NCI-H2171 (cell line): ENCODE results near the gene SPDEF.
A peak's percentile ranks its signal among the peaks of the same experiment; 100 is the strongest.

Experiments used
- DNase-seq: peaks from one replicate; lab custom pipeline; 2025; lab: John Stamatoyannopoulos, UW

Gene SPDEF

GRCh38 chr6:34563513-34563870, 7.4 kb upstream of the SPDEF start:
- no peak for DNase-seq

- DNase-seq, result no peak
Observed at GRCh38 chr6:34562861-34563512, 6.9 kb upstream of the SPDEF start.

GRCh38 chr6:34562350-34562749, 6.2 kb upstream of the SPDEF start:
- DNase-seq, result no peak

- DNase-seq, result no peak
Observed at GRCh38 chr6:34561227-34561530, 5.0 kb upstream of the SPDEF start.

GRCh38 chr6:34560366-34561226, 4.5 kb upstream of the SPDEF start:
- no peak for DNase-seq

GRCh38 chr6:34559651-34560365, 3.7 kb upstream of the SPDEF start:
- no peak for DNase-seq

GRCh38 chr6:34558172-34558714, 2.1 kb upstream of the SPDEF start:
- DNase-seq, result no peak

GRCh38 chr6:34557228-34557627, 1.1 kb upstream of the SPDEF start:
- no peak for DNase-seq

GRCh38 chr6:34556493-34556892, 364 bp upstream of the SPDEF start:
- no peak for DNase-seq

- DNase-seq, result no peak
Observed at GRCh38 chr6:34555328-34555727, 801 bp downstream of the SPDEF start.

GRCh38 chr6:34555007-34555322, 1.2 kb downstream of the SPDEF start:
- DNase-seq, result no peak

- DNase-seq, result no peak
Observed at GRCh38 chr6:34554291-34555006, 1.7 kb downstream of the SPDEF start.

GRCh38 chr6:34553750-34554149, 2.4 kb downstream of the SPDEF start:
- no peak for DNase-seq

- no peak for DNase-seq
Observed at GRCh38 chr6:34553146-34553545, 3.0 kb downstream of the SPDEF start.

- DNase-seq, result no peak
Observed at GRCh38 chr6:34552620-34553019, 3.5 kb downstream of the SPDEF start.

GRCh38 chr6:34551720-34552119, 4.4 kb downstream of the SPDEF start:
- no peak for DNase-seq

GRCh38 chr6:34549804-34550202, 6.3 kb downstream of the SPDEF start:
- no peak for DNase-seq

GRCh38 chr6:34549026-34549803, 6.9 kb downstream of the SPDEF start:
- no peak for DNase-seq

GRCh38 chr6:34547701-34548644, 8.2 kb downstream of the SPDEF start:
- no peak for DNase-seq

GRCh38 chr6:34546551-34547321, 9.4 kb downstream of the SPDEF start:
- DNase-seq, result peak; percentile 94
